GM23338 (cell line): ENCODE data around the gene CCDC197.

Source experiments
- CTCF ChIP-seq, 2 experiments: fragments of 200-600 bp in 1 of 2; sonication (generic) in 1 of 2; conservative IDR thresholded peaks; 2 replicates each; pipeline versions ENCODE4 v1.5.1 to v1.6.1; 2016 to 2017; ENCODE audit warnings: antibody characterized with exemption in 2 of 2, low read depth in 2 of 2, mild to moderate bottlenecking in 2 of 2, moderate library complexity in 1 of 2
- ETS1 ChIP-seq: IDR thresholded peaks from 2 replicates; pipeline ENCODE4 v1.6.1; 2016; ENCODE audit warnings: antibody characterized with exemption
- EZH2 ChIP-seq: fragments of 200-600 bp; sonication (generic); IDR thresholded peaks from one replicate; pipeline ENCODE4 v1.8.0; 2017; ENCODE audit warnings: antibody characterized with exemption, mild to moderate bottlenecking, low read depth; ENCODE audit not compliant: unreplicated experiment
- EZH2phosphoT487 ChIP-seq: fragments of 200-600 bp; sonication (generic); IDR thresholded peaks from one replicate; pipeline ENCODE4 v1.8.1; 2018; ENCODE audit warnings: antibody characterized with exemption; ENCODE audit not compliant: unreplicated experiment
- JUNB ChIP-seq: IDR thresholded peaks from one replicate; pipeline ENCODE4 v1.6.1; 2016; ENCODE audit warnings: antibody characterized with exemption; ENCODE audit not compliant: unreplicated experiment
- POLR2AphosphoS5 ChIP-seq: IDR thresholded peaks from 2 replicates; pipeline ENCODE4 v1.6.1; 2016; ENCODE audit warnings: antibody characterized with exemption, low read depth
- REST ChIP-seq: IDR thresholded peaks from one replicate; pipeline ENCODE4 v1.6.1; 2018; ENCODE audit warnings: antibody characterized with exemption; ENCODE audit not compliant: unreplicated experiment
- ZNF114 ChIP-seq: fragments of 250-450 bp; sonication (Bioruptor Pico); IDR thresholded peaks from 2 replicates; pipeline ENCODE4 v1.5.0; 2020; ENCODE audit warnings: mild to moderate bottlenecking, moderate library complexity
- ZNF331 ChIP-seq: fragments of 250-450 bp; sonication (Bioruptor Pico); IDR thresholded peaks from 2 replicates; pipeline ENCODE4 v1.5.0; 2020; ENCODE audit warnings: low read depth, mild to moderate bottlenecking, moderate library complexity

GRCh38 chr14:94045101-94045500, 48.0 kb downstream of the CCDC197 start:
- TF ChIP-seq REST = no peak
- no peak for TF ChIP-seq CTCF (conservative IDR thresholded peaks at IDR 0.05; ENCODE audit: low read depth in 2 of 2)
- no peak for TF ChIP-seq EZH2phosphoT487
- no peak for TF ChIP-seq EZH2
- TF ChIP-seq POLR2AphosphoS5 = no peak
- no peak for TF ChIP-seq ZNF331 (CRISPR knock-in tag)
- no peak for TF ChIP-seq ETS1
- no peak for TF ChIP-seq ZNF114
- TF ChIP-seq JUNB = no peak
